ENCODE data around the gene ELP5. TPM values are rescaled to one million over a fixed set of nuclear protein-coding genes. Genes with fewer than 3 reads are reported as not detected.

ELP5 gene
- total and polyA plus RNA-seq, 2 donors (not counting 3 experiments of a cell fraction or from before 2014, with no cell fraction given), result 44.4 to 54.7 TPM

DNA sequence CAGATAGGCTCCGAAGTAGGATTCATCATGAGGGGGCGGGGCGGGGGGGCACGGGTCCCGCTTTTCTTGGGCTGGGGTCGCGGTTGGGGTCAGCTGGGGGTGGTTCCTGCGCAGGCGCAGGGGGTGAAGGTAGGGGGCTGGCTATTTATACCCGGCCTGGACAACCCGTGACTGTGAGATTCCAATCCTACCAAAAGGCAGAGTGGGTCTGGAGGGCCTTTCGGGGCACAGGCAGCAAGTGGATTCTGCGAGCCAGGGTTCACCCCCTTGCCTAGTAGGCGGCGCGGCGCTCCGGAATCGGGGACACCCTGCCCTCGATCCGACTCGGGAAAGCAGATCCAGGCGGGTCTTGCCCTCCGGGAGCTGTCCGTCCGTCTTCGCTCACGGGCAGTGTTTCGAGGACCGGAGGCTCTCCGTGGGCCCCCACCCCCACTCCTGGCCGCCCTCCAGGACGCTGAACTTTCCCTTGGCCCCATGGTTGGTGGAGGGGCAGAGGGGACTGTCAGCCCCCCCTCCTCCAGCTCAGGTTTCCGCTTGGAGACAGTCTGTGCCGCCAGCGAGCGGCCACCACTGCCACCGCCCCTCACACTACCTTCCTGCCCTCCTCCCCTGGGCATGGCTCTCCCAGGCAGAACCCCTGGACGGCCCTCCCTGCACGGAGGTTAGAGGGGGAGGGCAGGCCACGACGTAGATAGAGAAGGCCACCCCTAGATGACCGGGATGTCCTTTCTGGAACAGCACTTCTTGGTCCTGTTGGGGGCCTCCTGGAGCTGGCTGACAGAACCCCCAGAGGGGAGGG is 30.1 kb downstream of the ELP5 start:
- H3K4me3 ChIP-seq (replicated peaks in 1 of 3; ENCODE audit: insufficient read depth in 1 of 3, low read depth in 1 of 3, low read length in 3 of 3), result peak overlapping the region in 1 of 3 experiments; percentile 28
- ChIA-PET POLR2A (no interaction called here), CTCF (interaction anchor here (0.6 to 10.2 kb wide), 6 partner anchors 9 to 220 kb away, joined by 3 to 170 read pairs (median 4); partner anchors contain the start of gene GPS2)
- no peak overlapping the region for H3K27ac ChIP-seq (ENCODE audit: insufficient read depth, low read depth, low read length)
- DNase-seq (ENCODE audit: low read depth, low spot score) (no peak), FAIRE-seq (no peak)
- peaks cover 5 to 9% of the 10 kb centered on the region in 2 experiments for H3K27me3 ChIP-seq (ENCODE audit: control insufficient read depth in 2 of 2, insufficient read depth in 2 of 2, low read length in 2 of 2)
- no peaks in the 10 kb centered on the region for H3K9me1 ChIP-seq (replicated peaks; ENCODE audit: control insufficient read depth, extremely low read depth, insufficient read depth, low read length)
- no peaks in the 10 kb centered on the region for H3K79me2 ChIP-seq (ENCODE audit: control insufficient read depth, insufficient read depth, low read length)
- peaks cover 9% of the 10 kb centered on the region for H3K4me1 ChIP-seq (ENCODE audit: control insufficient read depth, extremely low read depth, insufficient read depth, low read length)
- H4K20me1 ChIP-seq (replicated peaks; ENCODE audit: control insufficient read depth, extremely low read depth, insufficient read depth, low read length), result no peaks in the 10 kb centered on the region
- no TSS peak for BruUV-seq (replicated peaks)
- intact Hi-C loops (cut with micrococcal nuclease), result loop anchor here (1.0 to 2.0 kb wide), 2 partner anchors 30 to 39 kb away; partner anchors contain the start of genes ELP5 and GABARAP
- no peak overlapping the region for H3K9ac ChIP-seq (replicated peaks; ENCODE audit: extremely low read depth, insufficient read depth, low read length)
- TF ChIP-seq, protein P1, sequence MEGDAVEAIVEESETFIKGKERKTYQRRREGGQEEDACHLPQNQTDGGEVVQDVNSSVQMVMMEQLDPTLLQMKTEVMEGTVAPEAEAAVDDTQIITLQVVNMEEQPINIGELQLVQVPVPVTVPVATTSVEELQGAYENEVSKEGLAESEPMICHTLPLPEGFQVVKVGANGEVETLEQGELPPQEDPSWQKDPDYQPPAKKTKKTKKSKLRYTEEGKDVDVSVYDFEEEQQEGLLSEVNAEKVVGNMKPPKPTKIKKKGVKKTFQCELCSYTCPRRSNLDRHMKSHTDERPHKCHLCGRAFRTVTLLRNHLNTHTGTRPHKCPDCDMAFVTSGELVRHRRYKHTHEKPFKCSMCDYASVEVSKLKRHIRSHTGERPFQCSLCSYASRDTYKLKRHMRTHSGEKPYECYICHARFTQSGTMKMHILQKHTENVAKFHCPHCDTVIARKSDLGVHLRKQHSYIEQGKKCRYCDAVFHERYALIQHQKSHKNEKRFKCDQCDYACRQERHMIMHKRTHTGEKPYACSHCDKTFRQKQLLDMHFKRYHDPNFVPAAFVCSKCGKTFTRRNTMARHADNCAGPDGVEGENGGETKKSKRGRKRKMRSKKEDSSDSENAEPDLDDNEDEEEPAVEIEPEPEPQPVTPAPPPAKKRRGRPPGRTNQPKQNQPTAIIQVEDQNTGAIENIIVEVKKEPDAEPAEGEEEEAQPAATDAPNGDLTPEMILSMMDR (IDR thresholded peaks at IDR 0.05; ENCODE audit: extremely low read depth in 1 of 2, insufficient read depth in 1 of 2, low read depth in 1 of 2, low read length in 2 of 2), result no peak
- TF ChIP-seq EZH2 (IDR thresholded peaks at IDR 0.05; ENCODE audit: borderline replicate concordance, low read depth, low read length, severe bottlenecking), result peak; percentile 70
- no peak for TF ChIP-seq POLR2AphosphoS5 (IDR thresholded peaks at IDR 0.05; ENCODE audit: insufficient read depth, low read depth, low read length)
- no peaks in the 10 kb centered on the region for H3K36me3 ChIP-seq (ENCODE audit: control insufficient read depth in 2 of 2, extremely low read depth in 1 of 2, insufficient read depth in 2 of 2, low read length in 2 of 2)
- H3K4me2 ChIP-seq (ENCODE audit: insufficient read depth, low read length), result peak overlapping the region; percentile 62
- dilution Hi-C loops (cut with MboI; ENCODE audit: extremely low pct_ligation_motif_present, low sequenced_read_pairs), result no loop called here
- H3K9me3 ChIP-seq (replicated peaks; ENCODE audit: control insufficient read depth, insufficient read depth, low read length), result no peaks in the 10 kb centered on the region
- peak overlapping the region; percentile 76 for H2AFZ ChIP-seq (ENCODE audit: low read depth, low read length)
